Muscle of arm (tissue), 12 donors: ENCODE data around the gene HOGA1. TPM values are rescaled to one million over a fixed set of nuclear protein-coding genes. Genes with fewer than 3 reads are reported as not detected.
A peak's percentile ranks its signal among the peaks of the same experiment; 100 is the strongest.
"Not testable (repeated sequence)": the region's sequence is repeated elsewhere in the genome, so short reads cannot be mapped to it uniquely, and the experiment has no call there.

Experiments used
- DNase-seq: peaks from one replicate; pipeline ENCODE4 v3.0.0-alpha.2; 2013
- polyA plus RNA-seq, 12 donors: library from polyadenylated mRNA; unstranded; fragments of 120-200 nt; gene quantifications; one replicate each; pipeline ENCODE4 v1.2.1, GENCODE V29; 2013; ENCODE audit not compliant: insufficient read length in 12 of 12

The HOGA1 gene
- polyA plus RNA-seq, 12 donors, result 0.45 to 1.7 (median 0.96) TPM; not detected in 2

GRCh38 chr10:97607095-97607636 is 23.0 kb downstream of the HOGA1 start:
- no peak for DNase-seq

- DNase-seq, result no peak
Measured at GRCh38 chr10:97608991-97609561, 24.9 kb downstream of the HOGA1 start.

- DNase-seq, result no peak
Measured at GRCh38 chr10:97611473-97611872, 27.3 kb downstream of the HOGA1 start.

GRCh38 chr10:97612386-97612785 is 28.2 kb downstream of the HOGA1 start:
- DNase-seq, result peak; percentile 59

GRCh38 chr10:97618285-97618684 is 34.1 kb downstream of the HOGA1 start:
- DNase-seq, result no peak

- DNase-seq, result no peak
Measured at GRCh38 chr10:97618733-97619132, 34.5 kb downstream of the HOGA1 start.

- no peak for DNase-seq
Measured at GRCh38 chr10:97623277-97623676, 39.1 kb downstream of the HOGA1 start.

GRCh38 chr10:97627731-97628130 is 43.5 kb downstream of the HOGA1 start:
- DNase-seq, result no peak

- DNase-seq, result no peak
Measured at GRCh38 chr10:97628228-97628627, 44.0 kb downstream of the HOGA1 start.

GRCh38 chr10:97629289-97629688 is 45.1 kb downstream of the HOGA1 start:
- no peak for DNase-seq

- DNase-seq, result no peak
Measured at GRCh38 chr10:97631098-97631497, 46.9 kb downstream of the HOGA1 start.

- DNase-seq, result peak; percentile 93
Measured at GRCh38 chr10:97632949-97633884, 49.0 kb downstream of the HOGA1 start, which contains the start of gene MORN4. Gene MORN4 (minus strand): TSS chr10:97633500. CDS start chr10:97619653, 13,847 bp downstream.

- DNase-seq, result no peak
Measured at GRCh38 chr10:97633921-97634320, 49.7 kb downstream of the HOGA1 start.

- no peak for DNase-seq
Measured at GRCh38 chr10:97635577-97635976, 51.4 kb downstream of the HOGA1 start.

- not testable (repeated sequence) for DNase-seq
Measured at GRCh38 chr10:97639090-97639489, 54.9 kb downstream of the HOGA1 start.

GRCh38 chr10:97640174-97640867 is 56.1 kb downstream of the HOGA1 start, which contains the start of gene PI4K2A:
Gene PI4K2A (plus strand): TSS chr10:97640671. CDS start chr10:97640743, 72 bp downstream.
- peak; percentile 98 for DNase-seq

- no peak for DNase-seq
Measured at GRCh38 chr10:97640868-97641811, 57.0 kb downstream of the HOGA1 start.

- not testable (repeated sequence) for DNase-seq
Measured at GRCh38 chr10:97642471-97643159, 58.4 kb downstream of the HOGA1 start.

- no peak for DNase-seq
Measured at GRCh38 chr10:97643441-97643985, 59.3 kb downstream of the HOGA1 start.

GRCh38 chr10:97644936-97645335 is 60.7 kb downstream of the HOGA1 start:
- no peak for DNase-seq
